HEK293T (cell line): Measurements from ENCODE around the gene PPP1R12B.
"Not testable (repeated sequence)": the region's sequence is repeated elsewhere in the genome, so short reads cannot be mapped to it uniquely, and the experiment has no call there.

Source experiments
- BHLHE40 ChIP-seq: fragments of 450-650 bp; IDR thresholded peaks from 2 replicates; pipeline ENCODE4 v1.6.1; 2016; ENCODE audit warnings: mild to moderate bottlenecking, moderate library complexity, borderline replicate concordance
- FOXA1 ChIP-seq: fragments of 450-650 bp; IDR thresholded peaks from 2 replicates; pipeline ENCODE4 v1.6.1; 2016; ENCODE audit warnings: mild to moderate bottlenecking
- FOXK2 ChIP-seq: fragments of 450-650 bp; IDR thresholded peaks from 2 replicates; pipeline ENCODE4 v1.6.1; 2016; ENCODE audit warnings: mild to moderate bottlenecking
- L3MBTL2 ChIP-seq: fragments of 450-650 bp; conservative IDR thresholded peaks from 2 replicates; pipeline ENCODE4 v1.6.1; 2016; ENCODE audit warnings: mild to moderate bottlenecking
- NFRKB ChIP-seq: fragments of 450-650 bp; IDR thresholded peaks from 2 replicates; pipeline ENCODE4 v1.6.1; 2016; ENCODE audit warnings: mild to moderate bottlenecking, moderate library complexity
- SP1 ChIP-seq: fragments of 450-650 bp; IDR thresholded peaks from 2 replicates; pipeline ENCODE4 v1.6.1; 2017
- SUZ12 ChIP-seq: fragments of 450-650 bp; IDR thresholded peaks from 2 replicates; pipeline ENCODE4 v1.6.1; 2016; ENCODE audit warnings: mild to moderate bottlenecking
- TARDBP ChIP-seq: fragments of 450-650 bp; IDR thresholded peaks from 2 replicates; pipeline ENCODE4 v1.6.1; 2016
- ZNF384 ChIP-seq: fragments of 450-650 bp; IDR thresholded peaks from 2 replicates; pipeline ENCODE4 v1.6.1; 2016

DNA sequence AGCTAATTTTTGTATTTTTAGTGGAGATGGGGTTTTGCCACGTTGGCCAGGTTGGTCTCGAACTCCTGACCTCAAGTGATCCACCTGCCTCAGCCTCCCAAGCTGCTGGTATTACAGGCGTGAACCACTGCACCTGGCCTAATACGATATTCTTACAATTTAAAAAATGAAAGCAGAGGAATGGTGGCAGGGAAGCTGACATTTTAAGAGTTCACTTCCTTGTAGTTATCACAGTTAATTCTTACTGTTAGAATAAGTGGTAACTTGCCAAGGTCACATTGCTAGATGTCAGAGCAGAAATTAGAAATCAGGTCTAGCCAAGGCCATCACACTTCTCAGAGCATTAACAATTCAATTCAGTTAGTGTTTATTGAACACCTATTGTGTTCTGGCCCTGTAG lies 207.5 kb downstream of the PPP1R12B start:
- not testable (repeated sequence) for TF ChIP-seq FOXK2, BHLHE40, TARDBP, SUZ12, NFRKB, SP1, L3MBTL2, FOXA1, ZNF384
